ENCODE data around the gene SLX4. TPM values are rescaled to one million over a fixed set of nuclear protein-coding genes. Genes with fewer than 3 reads are reported as not detected.
A peak's percentile ranks its signal among the peaks of the same experiment; 100 is the strongest.
"Not testable (repeated sequence)": the region's sequence is repeated elsewhere in the genome, so short reads cannot be mapped to it uniquely, and the experiment has no call there.

SLX4 gene, protein sequence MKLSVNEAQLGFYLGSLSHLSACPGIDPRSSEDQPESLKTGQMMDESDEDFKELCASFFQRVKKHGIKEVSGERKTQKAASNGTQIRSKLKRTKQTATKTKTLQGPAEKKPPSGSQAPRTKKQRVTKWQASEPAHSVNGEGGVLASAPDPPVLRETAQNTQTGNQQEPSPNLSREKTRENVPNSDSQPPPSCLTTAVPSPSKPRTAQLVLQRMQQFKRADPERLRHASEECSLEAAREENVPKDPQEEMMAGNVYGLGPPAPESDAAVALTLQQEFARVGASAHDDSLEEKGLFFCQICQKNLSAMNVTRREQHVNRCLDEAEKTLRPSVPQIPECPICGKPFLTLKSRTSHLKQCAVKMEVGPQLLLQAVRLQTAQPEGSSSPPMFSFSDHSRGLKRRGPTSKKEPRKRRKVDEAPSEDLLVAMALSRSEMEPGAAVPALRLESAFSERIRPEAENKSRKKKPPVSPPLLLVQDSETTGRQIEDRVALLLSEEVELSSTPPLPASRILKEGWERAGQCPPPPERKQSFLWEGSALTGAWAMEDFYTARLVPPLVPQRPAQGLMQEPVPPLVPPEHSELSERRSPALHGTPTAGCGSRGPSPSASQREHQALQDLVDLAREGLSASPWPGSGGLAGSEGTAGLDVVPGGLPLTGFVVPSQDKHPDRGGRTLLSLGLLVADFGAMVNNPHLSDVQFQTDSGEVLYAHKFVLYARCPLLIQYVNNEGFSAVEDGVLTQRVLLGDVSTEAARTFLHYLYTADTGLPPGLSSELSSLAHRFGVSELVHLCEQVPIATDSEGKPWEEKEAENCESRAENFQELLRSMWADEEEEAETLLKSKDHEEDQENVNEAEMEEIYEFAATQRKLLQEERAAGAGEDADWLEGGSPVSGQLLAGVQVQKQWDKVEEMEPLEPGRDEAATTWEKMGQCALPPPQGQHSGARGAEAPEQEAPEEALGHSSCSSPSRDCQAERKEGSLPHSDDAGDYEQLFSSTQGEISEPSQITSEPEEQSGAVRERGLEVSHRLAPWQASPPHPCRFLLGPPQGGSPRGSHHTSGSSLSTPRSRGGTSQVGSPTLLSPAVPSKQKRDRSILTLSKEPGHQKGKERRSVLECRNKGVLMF (N-terminal part only)
- total RNA-seq, result 1 to 10 TPM; 1.4 to 5.6 (median 3.2) TPM

DNA sequence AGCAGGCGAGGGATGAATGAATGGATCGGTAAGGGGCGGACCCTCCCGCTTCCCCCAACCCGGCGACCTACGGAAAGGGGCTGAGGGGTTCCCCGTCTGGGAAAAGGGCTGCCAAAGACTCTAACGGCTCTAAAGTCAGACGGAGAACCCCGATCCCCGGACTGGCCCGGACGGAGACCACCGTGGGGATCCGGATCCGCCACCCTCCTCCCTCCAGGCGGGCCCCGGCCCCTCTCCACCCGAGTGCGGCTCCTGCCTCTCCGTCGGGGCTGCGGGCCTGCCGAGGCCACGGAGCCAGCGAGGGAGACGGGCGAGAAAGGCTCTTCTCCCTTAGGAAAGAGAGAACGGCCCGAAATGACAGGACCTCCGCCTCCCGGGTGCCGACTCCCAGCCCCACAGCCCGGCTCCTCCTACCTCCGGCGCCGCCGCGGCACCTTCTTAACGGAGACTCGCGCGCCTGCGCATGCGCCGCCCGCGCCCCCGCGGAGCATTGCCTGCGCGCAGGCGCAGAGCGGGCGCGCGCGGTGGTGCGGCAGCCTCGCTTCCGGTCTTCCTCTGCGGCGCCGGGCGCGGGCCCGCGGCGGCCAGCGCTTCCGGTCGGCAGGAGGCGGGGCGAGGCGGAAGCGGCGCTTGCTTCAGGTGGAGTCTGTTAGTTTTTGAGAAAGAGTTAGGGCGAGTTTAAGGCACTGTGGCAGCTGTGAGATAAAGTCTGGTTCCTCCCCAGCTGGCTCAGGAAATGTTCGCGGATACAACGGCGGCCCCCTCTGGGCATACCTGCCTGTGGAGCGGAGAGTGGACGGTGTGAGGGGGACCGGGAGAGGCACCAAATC lies at the start of gene SLX4:
Gene SLX4, minus strand, starts transcription at position 461 of the 830 bp plus-strand sequence. CDS start 2,642 bp downstream, outside the sequence.
- Histone ChIP-seq H3K27ac (peak within 1 kb of the TSS; percentile 52 to 87 (median 81)), H3K9me3 (no peaks in the 10 kb centered on the region), H3K27me3 (no peaks in the 10 kb centered on the region), H3K4me1 (peaks cover 0 to 29% (median 8%) of the 10 kb centered on the region in 3 donors), H3K4me3 (peak within 1 kb of the TSS; percentile 92 to 93), H3K36me3 (peaks cover 0 to 3% of the 10 kb centered on the region in 2 donors)
- peak; percentile 98 for ATAC-seq
- TF ChIP-seq EP300 (IDR thresholded peaks at IDR 0.05) (no peak), POLR2AphosphoS5 (IDR thresholded peaks at IDR 0.05) (peak; percentile 28), CTCF (IDR thresholded peaks at IDR 0.05) (peak in 1 of 4 experiments; percentile 8), POLR2A (IDR thresholded peaks at IDR 0.05) (peak; percentile 26 to 66)
- WGBS, 2 donors (ENCODE audit: low coverage in 1 of 2), result 0% methylated on average over 6 of the region's 86 CpGs; no CpG with 5 or more reads in 1 of the 2 donors

- 70 to 79% methylated on average over 3 of the region's 3 CpGs for WGBS, 2 donors (ENCODE audit: low coverage in 1 of 2)
- no peaks in the 10 kb centered on the region for H3K9me3 ChIP-seq
Observed at GRCh38 chr16:3659251-3659650, 47.8 kb upstream of the SLX4 start.

DNA sequence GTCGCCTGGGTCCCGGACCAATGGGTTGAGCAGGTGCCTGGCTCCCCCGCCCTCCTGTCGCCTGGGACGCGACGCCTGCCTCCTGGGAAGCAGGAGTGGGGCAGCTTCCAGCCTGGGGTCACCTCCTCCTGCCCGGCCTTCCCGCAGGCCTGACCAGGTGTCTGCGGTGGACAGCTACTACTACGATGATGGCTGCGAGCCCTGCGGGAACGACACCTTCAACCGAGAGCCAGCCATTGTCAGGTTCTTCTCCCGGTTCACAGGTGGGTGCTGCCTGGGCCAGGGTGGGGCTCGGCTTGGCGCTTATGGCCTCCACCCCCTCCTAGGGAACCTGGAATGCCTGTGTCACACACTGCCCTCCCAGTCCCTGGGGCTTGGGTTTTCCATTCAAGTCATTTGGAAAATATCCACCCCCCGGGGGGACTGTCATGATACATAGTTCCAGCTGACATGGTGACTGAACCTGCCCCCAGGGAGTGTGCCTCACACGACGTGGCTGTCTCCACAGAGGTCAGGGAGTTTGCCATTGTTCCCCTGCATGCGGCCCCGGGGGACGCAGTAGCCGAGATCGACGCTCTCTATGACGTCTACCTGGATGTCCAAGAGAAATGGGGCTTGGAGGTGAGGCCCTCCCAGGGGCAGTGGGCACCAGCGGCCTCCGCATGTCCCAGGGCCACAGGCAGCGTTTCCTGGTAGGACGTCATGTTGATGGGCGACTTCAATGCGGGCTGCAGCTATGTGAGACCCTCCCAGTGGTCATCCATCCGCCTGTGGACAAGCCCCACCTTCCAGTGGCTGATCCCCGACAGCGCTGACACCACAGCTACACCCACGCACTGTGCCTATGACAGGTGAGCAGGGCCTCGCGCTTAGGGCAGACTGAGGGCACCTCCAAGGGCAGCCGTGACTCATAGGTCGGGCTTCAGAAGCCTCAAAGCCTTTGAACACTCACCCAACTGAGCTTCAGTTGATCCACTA lies 45.4 kb upstream of the SLX4 start:
- Histone ChIP-seq H3K9me3 (no peaks in the 10 kb centered on the region), H3K27ac (no peak overlapping the region), H3K36me3 (peaks cover 0 to 90% of the 10 kb centered on the region in 2 donors), H3K27me3 (no peaks in the 10 kb centered on the region), H3K4me1 (no peaks in the 10 kb centered on the region), H3K4me3 (no peak overlapping the region)
- no peak for ATAC-seq
- WGBS, 2 donors (ENCODE audit: low coverage in 1 of 2), result no CpG with 5 or more reads among the region's 42 CpGs
- no peak for TF ChIP-seq EP300 (IDR thresholded peaks at IDR 0.05)
- no peak for TF ChIP-seq CTCF (IDR thresholded peaks at IDR 0.05)
- no peak for TF ChIP-seq POLR2AphosphoS5 (IDR thresholded peaks at IDR 0.05)
- TF ChIP-seq POLR2A (IDR thresholded peaks at IDR 0.05), result no peak

More at GRCh38 chr16:3659251-3659650, 47.8 kb upstream of the SLX4 start:
- no peaks in the 10 kb centered on the region for H3K4me1 ChIP-seq
- TF ChIP-seq EP300 (IDR thresholded peaks at IDR 0.05), result no peak
- TF ChIP-seq POLR2A (IDR thresholded peaks at IDR 0.05), result no peak
- TF ChIP-seq POLR2AphosphoS5 (IDR thresholded peaks at IDR 0.05), result no peak
- no peak for TF ChIP-seq CTCF (IDR thresholded peaks at IDR 0.05)
- H3K27me3 ChIP-seq, result no peaks in the 10 kb centered on the region
- H3K27ac ChIP-seq, result no peak overlapping the region
- ATAC-seq, result no peak
- H3K36me3 ChIP-seq, result peaks cover 0 to 99% of the 10 kb centered on the region in 2 donors
- no peak overlapping the region for H3K4me3 ChIP-seq

- H3K4me3 ChIP-seq, H3K9me3 ChIP-seq, H3K27me3 ChIP-seq, ATAC-seq, H3K4me1 ChIP-seq, H3K27ac ChIP-seq: not testable (repeated sequence)
- peaks cover 0 to 90% of the 10 kb centered on the region in 2 donors for H3K36me3 ChIP-seq
- no CpG with 5 or more reads among the region's 10 CpGs for WGBS, 2 donors (ENCODE audit: low coverage in 1 of 2)
Observed at GRCh38 chr16:3656160-3656490, 44.7 kb upstream of the SLX4 start.

Data from gastroesophageal sphincter (tissue), 4 donors.